GM10248 (cell line): ENCODE measurements around the gene TSPAN18.

Experiments used
- CTCF ChIA-PET: fragments of 300-600 bp; sonication (Branson Sonifier 250); formaldehyde crosslinking; extraction: SDS; loops from one replicate; lab custom pipeline; 2021; ENCODE audit warnings: antibody characterized with exemption; lab: Yijun Ruan, JAX
- POLR2A ChIA-PET: fragments of 350-650 bp; sonication (Branson Sonifier 250); formaldehyde crosslinking; extraction: SDS; loops from one replicate; lab custom pipeline; 2020; ENCODE audit warnings: antibody characterized with exemption; lab: Yijun Ruan, JAX
- DNase-seq: peaks from one replicate; pipeline ENCODE4 v3.0.0; 2012; ENCODE audit errors: extremely low spot score
- TF ChIP-seq, protein P1 (sequence below): IDR thresholded peaks from 2 replicates; pipeline ENCODE4 v1.5.1; 2012; ENCODE audit warnings: mild to moderate bottlenecking, low read depth; ENCODE audit errors: extremely low read depth, missing control alignments, control extremely low read depth

Gene TSPAN18

DNA sequence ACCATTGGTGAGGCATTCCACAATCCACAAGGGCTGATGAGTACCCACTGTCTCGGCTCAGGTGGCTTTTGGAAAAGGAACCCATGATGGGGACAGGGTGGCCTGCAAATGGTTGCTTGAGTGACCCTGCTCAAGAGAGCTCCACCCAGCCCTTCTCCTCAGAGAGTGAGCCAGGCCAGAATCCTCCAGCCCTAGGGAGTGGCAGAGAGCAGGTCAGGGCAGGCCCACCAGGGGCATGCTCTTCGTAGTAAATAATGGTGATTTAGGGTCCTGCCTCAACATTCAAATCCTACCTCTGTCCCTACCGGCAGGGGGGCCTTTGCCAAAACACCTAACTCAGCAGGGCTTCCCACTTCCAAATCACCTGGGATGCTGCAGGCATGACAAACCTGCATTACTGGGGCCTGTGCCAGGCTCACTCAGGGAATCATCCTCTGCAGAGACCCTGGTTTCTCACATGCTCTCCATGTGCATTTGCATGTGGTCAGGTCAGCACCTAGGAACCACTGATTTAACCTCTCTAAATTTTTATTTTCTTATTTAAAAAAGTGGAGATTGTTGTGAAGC lies 241.3 kb downstream of the TSPAN18 start:
- no peak for DNase-seq
- TF ChIP-seq, protein P1, sequence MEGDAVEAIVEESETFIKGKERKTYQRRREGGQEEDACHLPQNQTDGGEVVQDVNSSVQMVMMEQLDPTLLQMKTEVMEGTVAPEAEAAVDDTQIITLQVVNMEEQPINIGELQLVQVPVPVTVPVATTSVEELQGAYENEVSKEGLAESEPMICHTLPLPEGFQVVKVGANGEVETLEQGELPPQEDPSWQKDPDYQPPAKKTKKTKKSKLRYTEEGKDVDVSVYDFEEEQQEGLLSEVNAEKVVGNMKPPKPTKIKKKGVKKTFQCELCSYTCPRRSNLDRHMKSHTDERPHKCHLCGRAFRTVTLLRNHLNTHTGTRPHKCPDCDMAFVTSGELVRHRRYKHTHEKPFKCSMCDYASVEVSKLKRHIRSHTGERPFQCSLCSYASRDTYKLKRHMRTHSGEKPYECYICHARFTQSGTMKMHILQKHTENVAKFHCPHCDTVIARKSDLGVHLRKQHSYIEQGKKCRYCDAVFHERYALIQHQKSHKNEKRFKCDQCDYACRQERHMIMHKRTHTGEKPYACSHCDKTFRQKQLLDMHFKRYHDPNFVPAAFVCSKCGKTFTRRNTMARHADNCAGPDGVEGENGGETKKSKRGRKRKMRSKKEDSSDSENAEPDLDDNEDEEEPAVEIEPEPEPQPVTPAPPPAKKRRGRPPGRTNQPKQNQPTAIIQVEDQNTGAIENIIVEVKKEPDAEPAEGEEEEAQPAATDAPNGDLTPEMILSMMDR = no peak
- ChIA-PET POLR2A (no interaction called here), CTCF (interaction anchor here (1.5 kb wide), 1 partner anchor 38 kb away, joined by 3 read pairs; no protein-coding TSS in a partner anchor)

DNA sequence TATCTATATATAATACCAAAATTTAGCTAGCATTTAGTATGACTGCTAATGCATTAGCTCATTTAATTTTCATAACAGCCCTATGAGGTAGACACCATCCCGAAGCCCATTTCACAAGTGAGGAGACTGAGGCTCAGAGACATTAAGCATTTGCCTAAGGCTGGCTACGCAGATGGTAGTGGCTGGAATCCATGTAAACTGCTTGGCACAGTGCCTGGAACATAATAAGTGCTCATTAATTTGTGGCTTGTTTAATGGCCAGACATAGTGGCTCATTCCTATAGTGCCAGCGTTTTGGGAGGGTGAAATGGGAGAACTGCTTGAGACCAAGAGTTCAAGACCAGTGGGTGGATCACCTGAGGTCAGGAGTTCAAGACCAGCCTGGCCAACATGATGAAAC lies 241.7 kb downstream of the TSPAN18 start:
- DNase-seq = no peak
- TF ChIP-seq, protein P1 = no peak
- ChIA-PET POLR2A (no interaction called here), CTCF (interaction anchor here (0.9 to 1.5 kb wide), 2 partner anchors 38 to 41 kb away, joined by 3 read pairs; no protein-coding TSS in a partner anchor)

DNA sequence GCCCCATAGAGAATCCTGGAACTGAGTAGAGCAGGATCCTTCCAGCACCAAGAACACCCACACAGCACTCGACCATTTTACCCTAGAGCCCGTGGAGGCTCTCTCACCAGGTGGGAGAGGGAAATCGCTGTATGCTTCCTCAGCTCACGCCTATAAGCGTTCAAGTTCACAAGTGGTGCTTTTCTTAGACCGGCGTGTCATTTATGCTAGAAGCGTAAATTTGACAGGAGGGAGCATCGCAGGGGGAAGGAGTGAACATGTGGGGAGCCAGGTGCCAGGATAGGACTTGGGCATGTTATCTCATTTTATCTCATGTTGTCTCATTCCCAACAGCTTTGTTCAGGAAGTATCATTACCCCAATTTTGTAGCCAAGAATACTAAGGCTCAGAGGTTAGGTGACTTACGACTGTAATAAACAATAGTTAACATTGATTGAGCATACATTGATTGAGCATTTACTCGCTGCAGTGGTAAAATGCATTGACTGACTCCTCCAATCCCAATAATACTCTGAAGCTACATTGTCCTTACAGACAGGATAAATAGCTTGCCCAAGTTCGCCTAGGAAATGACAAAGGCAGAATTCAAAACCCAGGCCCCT lies 243.0 kb downstream of the TSPAN18 start:
- POLR2A ChIA-PET = no interaction called here
- CTCF ChIA-PET = interaction anchor here (0.9 kb wide), 1 partner anchor 135 kb away, joined by 3 read pairs; no protein-coding TSS in a partner anchor

DNA sequence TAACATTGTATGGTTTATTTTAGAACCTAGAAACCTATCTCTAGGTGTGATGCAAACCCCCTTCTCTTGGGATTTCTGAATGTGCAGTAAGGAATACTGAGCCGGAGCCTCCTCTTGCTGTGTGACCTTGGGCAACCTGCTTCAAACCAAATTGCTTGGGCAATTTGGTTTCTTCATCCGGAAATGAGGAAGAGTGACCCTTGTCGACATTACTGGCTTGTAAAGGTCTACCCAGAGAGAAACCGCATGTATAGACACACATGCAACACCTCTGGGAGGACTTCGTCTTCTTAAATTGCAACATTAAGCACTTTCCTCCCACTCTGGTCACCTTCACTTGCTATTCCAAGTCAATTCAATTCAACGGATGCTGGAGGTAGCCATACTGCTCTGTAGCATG lies 243.5 kb downstream of the TSPAN18 start:
- ChIA-PET CTCF (interaction anchor here (0.9 kb wide), 1 partner anchor 135 kb away, joined by 3 read pairs; no protein-coding TSS in a partner anchor), POLR2A (no interaction called here)
- DNase-seq = no peak
- TF ChIP-seq, protein P1 = no peak

More for the DNA sequence above, 243.0 kb downstream of the TSPAN18 start:
- TF ChIP-seq, protein P1 = no peak
- DNase-seq = no peak

DNA sequence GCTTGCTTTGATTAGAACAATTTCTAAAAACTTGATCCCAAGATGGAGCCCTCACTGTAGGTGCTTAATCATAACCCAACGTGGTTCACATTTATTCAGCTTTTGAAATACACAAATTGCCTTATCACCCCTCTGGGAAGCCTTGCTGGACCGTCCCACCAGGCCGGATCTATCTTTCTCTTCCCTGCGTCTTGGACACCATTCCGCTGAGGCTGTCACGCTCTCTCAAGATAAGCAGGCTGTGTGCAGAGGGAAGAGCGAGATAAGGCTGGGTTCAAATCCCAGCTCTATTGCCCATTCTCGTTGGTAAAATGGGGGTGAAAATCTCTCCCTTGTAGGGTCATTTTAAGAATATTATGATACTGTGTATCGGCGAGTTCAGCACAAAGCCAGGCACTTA lies 244.4 kb downstream of the TSPAN18 start:
- POLR2A ChIA-PET = no interaction called here
- no peak for DNase-seq
- TF ChIP-seq, protein P1 = no peak
- CTCF ChIA-PET = interaction anchor here (1.1 to 1.3 kb wide), 2 partner anchors 10 to 35 kb away, joined by 3 to 5 read pairs; no protein-coding TSS in a partner anchor

DNA sequence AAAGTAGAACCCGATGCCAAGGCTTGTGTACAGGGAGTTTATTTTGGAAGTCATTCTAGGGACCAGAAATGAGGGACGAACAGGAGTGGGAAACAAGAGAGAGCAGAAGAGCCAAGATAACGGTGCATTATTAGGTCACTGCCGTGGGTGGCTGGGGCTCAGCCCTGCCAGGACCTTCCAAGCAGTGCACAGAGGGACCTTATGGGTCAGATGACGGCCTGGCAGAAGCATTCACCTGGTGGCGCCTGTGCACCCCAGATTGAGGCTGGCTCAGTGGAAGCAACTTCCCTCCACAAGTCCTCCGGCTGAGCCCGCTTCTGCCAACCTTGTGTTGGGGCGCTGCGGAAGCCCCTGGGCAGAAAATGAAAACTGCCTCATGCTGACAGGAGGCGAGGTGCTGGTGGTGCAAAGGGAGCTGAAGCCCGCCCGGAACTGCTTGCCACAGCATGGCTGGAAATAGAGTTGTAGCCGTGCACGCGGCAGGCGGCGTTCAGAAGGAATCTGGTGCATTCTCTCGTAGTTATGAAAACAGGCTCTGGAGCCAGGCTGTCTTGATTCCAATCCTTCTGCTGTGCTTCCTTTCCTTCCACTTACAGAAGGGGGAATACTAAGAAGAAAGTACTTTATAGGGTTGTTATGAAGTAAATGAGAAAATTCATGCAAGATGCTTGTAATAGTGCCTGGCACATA lies 246.1 kb downstream of the TSPAN18 start:
- no peak for DNase-seq
- CTCF ChIA-PET = no interaction called here
- TF ChIP-seq, protein P1 = no peak
- POLR2A ChIA-PET = no interaction called here
